Mesendoderm (in vitro differentiated cells): Measurements from ENCODE around the gene ASTN2.
"Not testable (repeated sequence)": the region's sequence is repeated elsewhere in the genome, so short reads cannot be mapped to it uniquely, and the experiment has no call there.

ENCODE experiments used
- DNase-seq: peaks from one replicate; pipeline ENCODE4 v3.0.0; 2013
- H2AK5ac ChIP-seq: 2 replicates; pipeline ENCODE4 v1.6.1; 2013; ENCODE audit warnings: low read length, inconsistent platforms
- H2BK120ac ChIP-seq: 2 replicates; pipeline ENCODE4 v1.6.1; 2013; ENCODE audit warnings: low read depth, mild to moderate bottlenecking, low read length, moderate library complexity, mixed read lengths
- H2BK15ac ChIP-seq: replicated peaks from 2 replicates; pipeline ENCODE4 v1.6.1; 2013; ENCODE audit warnings: low read depth, mild to moderate bottlenecking, moderate library complexity
- H2BK5ac ChIP-seq: 2 replicates; pipeline ENCODE4 v1.6.1; 2013; ENCODE audit warnings: low read length, inconsistent platforms
- H3K18ac ChIP-seq: 2 replicates; pipeline ENCODE4 v1.6.1; 2013; ENCODE audit warnings: mild to moderate bottlenecking, low read length, mixed read lengths
- H3K23ac ChIP-seq: one replicate; pipeline ENCODE4 v1.6.1; 2013; ENCODE audit warnings: low read length
- H3K27ac ChIP-seq: 2 replicates; pipeline ENCODE4 v1.5.1; 2013; ENCODE audit warnings: low read depth, mild to moderate bottlenecking, inconsistent platforms, low read length, moderate library complexity
- H3K27me3 ChIP-seq: 2 replicates; pipeline ENCODE4 v1.6.1; 2013; ENCODE audit warnings: low read length, control low read depth, mild to moderate bottlenecking, inconsistent platforms; ENCODE audit not compliant: insufficient read depth, poor library complexity
- H3K36me3 ChIP-seq: 2 replicates; pipeline ENCODE4 v1.6.1; 2013; ENCODE audit warnings: low read length, inconsistent platforms; ENCODE audit not compliant: control insufficient read depth, insufficient read depth
- H3K4ac ChIP-seq: one replicate; pipeline ENCODE4 v1.6.1; 2013; ENCODE audit warnings: low read depth, mild to moderate bottlenecking, low read length, moderate library complexity
- H3K4me1 ChIP-seq: 2 replicates; pipeline ENCODE4 v1.6.1; 2013; ENCODE audit warnings: low read depth, low read length, inconsistent platforms; ENCODE audit not compliant: control insufficient read depth
- H3K4me2 ChIP-seq: 2 replicates; pipeline ENCODE4 v1.6.1; 2013; ENCODE audit warnings: low read length
- H3K4me3 ChIP-seq: 2 replicates; pipeline ENCODE4 v1.5.1; 2013; ENCODE audit warnings: mild to moderate bottlenecking, low read length
- H3K56ac ChIP-seq: one replicate; pipeline ENCODE4 v1.6.1; 2013; ENCODE audit warnings: low read length
- H3K79me1 ChIP-seq: 2 replicates; pipeline ENCODE4 v1.6.1; 2013; ENCODE audit warnings: low read length, inconsistent platforms
- H3K79me2 ChIP-seq: 2 replicates; pipeline ENCODE4 v1.6.1; 2013; ENCODE audit warnings: mild to moderate bottlenecking, low read length; ENCODE audit not compliant: control insufficient read depth, insufficient read depth
- H3K9ac ChIP-seq: 2 replicates; pipeline ENCODE4 v1.6.1; 2013; ENCODE audit warnings: low read length, inconsistent platforms
- H4K5ac ChIP-seq: one replicate; pipeline ENCODE4 v1.6.1; 2013; ENCODE audit warnings: low read length
- H4K8ac ChIP-seq: one replicate; pipeline ENCODE4 v1.6.1; 2013; ENCODE audit warnings: low read depth, mild to moderate bottlenecking, control low read depth, low read length, moderate library complexity
- WGBS: extraction: QIAGEN DNeasy Blood & Tissue Kit; methylation state at CpG from one replicate; pipeline ENCODE4 v1.1.7; 2013; ENCODE audit warnings: low lambda C conversion rate, missing lambda C conversion rate; ENCODE audit not compliant: insufficient coverage; ENCODE audit errors: extremely low coverage; 5-methylcytosine and 5-hydroxymethylcytosine counted together

The ASTN2 gene

DNA sequence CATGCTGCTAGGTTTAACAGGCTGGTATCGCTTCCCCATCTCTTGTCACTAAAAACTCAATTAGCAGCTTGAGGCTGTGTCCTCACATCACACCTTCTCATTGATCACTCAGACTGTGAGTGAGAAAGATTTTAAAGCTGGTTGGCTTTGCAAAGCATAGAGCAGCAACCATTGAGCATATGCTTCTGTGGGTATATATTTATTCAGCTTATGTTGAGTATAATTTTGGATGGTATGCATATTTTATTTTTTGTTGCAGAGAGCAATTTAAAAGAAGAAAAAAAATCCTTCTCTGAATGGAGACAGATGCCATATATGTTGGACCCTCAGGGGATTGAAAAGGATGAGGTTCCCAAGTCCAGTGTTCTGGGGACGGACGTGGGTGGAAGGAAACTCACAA, 565.1 kb downstream of the ASTN2 start:
- WGBS: no CpG with 5 or more reads among the region's 3 CpGs

DNA sequence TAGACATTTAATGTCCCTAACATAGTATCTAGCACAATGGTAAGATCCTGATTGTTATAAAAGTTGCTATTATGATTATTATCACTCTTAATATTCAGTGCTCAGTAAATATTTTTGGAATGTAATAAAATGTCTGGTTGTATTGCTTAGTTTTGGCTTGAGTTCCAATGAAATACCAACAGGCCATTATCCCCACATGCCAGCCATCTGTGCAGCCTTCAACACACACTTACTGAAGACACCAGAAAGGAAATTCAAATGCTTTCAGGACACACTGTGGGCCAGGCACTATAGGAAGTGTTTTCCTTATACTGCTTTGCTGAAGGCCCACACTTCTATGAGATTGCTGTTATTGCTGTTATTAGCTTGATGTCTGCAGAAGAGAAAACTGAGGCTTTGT, 570.2 kb downstream of the ASTN2 start:
- Histone ChIP-seq H3K27me3 (no peaks in the 10 kb centered on the region), H3K79me2 (no peaks in the 10 kb centered on the region), H3K18ac (no peak overlapping the region), H4K8ac (no peak overlapping the region), H2BK5ac (no peak overlapping the region), H2AK5ac (no peak overlapping the region), H4K5ac (no peak overlapping the region), H2BK120ac (no peak overlapping the region), H3K36me3 (no peaks in the 10 kb centered on the region), H3K56ac (no peak overlapping the region), H3K4me3 (no peak overlapping the region), H2BK15ac (no peak overlapping the region), H3K9ac (no peak overlapping the region), H3K27ac (no peak overlapping the region), H3K4ac (no peak overlapping the region), H3K79me1 (no peaks in the 10 kb centered on the region), H3K23ac (no peak overlapping the region), H3K4me1 (peaks cover 6% of the 10 kb centered on the region), H3K4me2 (no peak overlapping the region)
- no peak for DNase-seq

More for the DNA sequence above, 565.1 kb downstream of the ASTN2 start:
- Histone ChIP-seq H2BK15ac (no peak overlapping the region), H3K9ac (no peak overlapping the region), H3K79me2 (no peaks in the 10 kb centered on the region), H3K4me2 (no peak overlapping the region), H3K79me1 (no peaks in the 10 kb centered on the region), H3K4ac (no peak overlapping the region), H3K18ac (no peak overlapping the region), H3K27me3 (no peaks in the 10 kb centered on the region), H3K56ac (no peak overlapping the region), H3K36me3 (no peaks in the 10 kb centered on the region), H2BK5ac (no peak overlapping the region), H4K8ac (no peak overlapping the region), H2AK5ac (no peak overlapping the region), H3K4me1 (peaks cover 13% of the 10 kb centered on the region), H2BK120ac (no peak overlapping the region), H3K4me3 (no peak overlapping the region), H3K27ac (no peak overlapping the region), H3K23ac (no peak overlapping the region), H4K5ac (no peak overlapping the region)
- DNase-seq: peak; percentile 23

DNA sequence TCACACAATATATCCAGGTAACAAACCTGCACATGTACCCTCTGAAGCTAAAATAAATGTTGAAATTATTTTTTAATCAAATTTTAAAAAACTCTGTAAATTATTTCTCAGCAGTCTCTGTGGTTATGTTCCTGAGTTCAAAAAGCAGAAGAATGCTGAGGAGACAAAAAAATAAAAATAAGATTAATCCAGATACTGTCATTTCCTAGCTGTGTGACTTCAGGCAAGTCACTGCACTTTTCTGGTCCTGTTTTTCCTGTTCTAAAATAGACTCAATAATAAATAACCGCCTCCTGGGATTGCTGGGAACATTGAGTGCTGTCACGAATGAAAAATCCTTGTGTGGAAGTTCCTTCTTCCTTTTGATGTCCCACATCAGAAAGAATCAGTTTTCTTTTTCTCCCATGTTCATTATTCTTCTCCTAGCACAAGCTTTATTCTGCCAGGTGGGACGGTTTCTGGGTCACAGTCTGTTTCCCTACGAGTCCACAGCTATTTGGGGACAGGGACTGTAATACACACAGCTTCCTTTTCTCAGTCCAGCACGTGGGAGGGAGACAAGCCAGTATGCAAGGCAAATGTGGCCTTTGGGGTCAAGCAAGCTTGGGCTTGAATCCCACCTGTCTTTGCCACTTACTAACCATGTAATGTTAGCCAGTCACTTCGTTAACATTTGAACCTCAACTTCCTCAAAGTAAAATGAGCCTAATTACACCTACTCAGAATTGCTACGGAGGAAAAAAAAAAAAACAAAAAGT, 570.8 kb downstream of the ASTN2 start:
- Histone ChIP-seq H4K8ac (no peak overlapping the region), H3K4ac (no peak overlapping the region), H3K36me3 (no peaks in the 10 kb centered on the region), H3K18ac (no peak overlapping the region), H3K56ac (no peak overlapping the region), H2BK5ac (no peak overlapping the region), H2BK120ac (no peak overlapping the region), H3K4me1 (peaks cover 5% of the 10 kb centered on the region), H3K79me1 (no peaks in the 10 kb centered on the region), H3K79me2 (no peaks in the 10 kb centered on the region), H4K5ac (no peak overlapping the region), H3K23ac (no peak overlapping the region), H3K27ac (no peak overlapping the region), H3K27me3 (no peaks in the 10 kb centered on the region), H2BK15ac (no peak overlapping the region), H2AK5ac (no peak overlapping the region), H3K4me3 (no peak overlapping the region), H3K4me2 (no peak overlapping the region), H3K9ac (no peak overlapping the region)
- no CpG with 5 or more reads among the region's 7 CpGs for WGBS
- DNase-seq: no peak

DNA sequence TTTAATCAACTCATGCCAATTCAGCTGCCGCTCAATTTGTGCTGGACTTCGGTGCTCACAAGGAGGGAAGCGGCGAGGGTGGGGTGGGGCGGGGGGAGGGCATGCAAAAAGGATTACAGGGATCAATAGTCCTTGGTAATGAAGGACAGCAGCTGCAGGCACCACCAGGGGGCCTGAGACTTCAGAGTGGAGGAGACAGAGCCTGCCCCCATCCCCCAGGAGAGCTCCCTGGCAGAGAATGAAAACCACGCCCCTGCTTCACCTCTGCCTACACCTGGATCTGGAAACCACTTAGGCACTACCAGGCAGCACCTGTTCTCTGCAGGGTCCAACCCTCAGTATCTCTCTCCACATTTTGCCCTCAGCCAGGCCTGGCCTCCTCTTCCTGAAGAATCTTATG, 572.2 kb downstream of the ASTN2 start:
- WGBS: no CpG with 5 or more reads among the region's 6 CpGs

DNA sequence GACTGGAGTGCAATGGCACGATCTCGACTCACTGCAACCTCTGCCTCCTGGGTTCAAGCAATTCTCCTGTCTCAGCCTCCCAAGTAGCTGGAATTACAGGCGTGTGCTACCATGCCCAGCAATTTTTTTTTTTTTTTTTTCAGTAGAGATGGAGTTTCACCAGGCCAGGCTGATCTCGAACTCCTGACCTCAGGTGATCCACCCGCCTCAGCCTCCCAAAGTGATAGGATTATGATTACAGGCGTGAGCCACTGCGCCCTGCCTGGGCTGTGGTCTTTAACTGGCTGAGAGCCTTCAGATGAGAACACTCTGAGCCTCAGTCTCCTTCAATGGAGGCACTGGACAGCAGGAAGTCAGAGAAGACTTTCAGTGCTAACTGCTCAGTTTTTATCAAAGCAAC, 576.4 kb downstream of the ASTN2 start:
- H2BK5ac ChIP-seq, H3K4me3 ChIP-seq, H2BK15ac ChIP-seq, H3K56ac ChIP-seq, H3K9ac ChIP-seq, DNase-seq, H4K8ac ChIP-seq, H3K79me1 ChIP-seq, H3K4me1 ChIP-seq, H3K79me2 ChIP-seq, H2BK120ac ChIP-seq, H4K5ac ChIP-seq, H3K27ac ChIP-seq, H3K23ac ChIP-seq, H3K4me2 ChIP-seq, H2AK5ac ChIP-seq, H3K36me3 ChIP-seq, H3K27me3 ChIP-seq: not testable (repeated sequence)
- peak overlapping the region; percentile 70 for H3K18ac ChIP-seq
- no CpG with 5 or more reads among the region's 7 CpGs for WGBS
- H3K4ac ChIP-seq: peak overlapping the region; percentile 29

More for the DNA sequence above, 572.2 kb downstream of the ASTN2 start:
- Histone ChIP-seq H3K56ac (no peak overlapping the region), H2AK5ac (no peak overlapping the region), H3K18ac (no peak overlapping the region), H3K4ac (no peak overlapping the region), H2BK120ac (no peak overlapping the region), H3K9ac (no peak overlapping the region), H3K4me3 (no peak overlapping the region), H3K36me3 (no peaks in the 10 kb centered on the region), H2BK15ac (no peak overlapping the region), H3K79me1 (no peaks in the 10 kb centered on the region), H3K79me2 (no peaks in the 10 kb centered on the region), H4K5ac (no peak overlapping the region), H4K8ac (no peak overlapping the region), H3K27ac (no peak overlapping the region), H3K27me3 (no peaks in the 10 kb centered on the region), H3K23ac (no peak overlapping the region), H3K4me1 (peaks cover 1% of the 10 kb centered on the region), H2BK5ac (no peak overlapping the region), H3K4me2 (no peak overlapping the region)
- DNase-seq: peak; percentile 68
